Measurements from ENCODE around the gene ZNRF1. TPM values are rescaled to one million over a fixed set of nuclear protein-coding genes. Genes with fewer than 3 reads are reported as not detected.

The ZNRF1 gene
- total RNA-seq, 3 donors from 2014 or later: 12.8 to 27.5 (median 24.4) TPM

GRCh38 chr16:75029854-75030253, 31.0 kb downstream of the ZNRF1 start:
- Histone ChIP-seq H3K27ac (no peak overlapping the region), H3K9me3 (no peaks in the 10 kb centered on the region), H3K4me3 (no peak overlapping the region), H3K4me1 (no peaks in the 10 kb centered on the region), H3K36me3 (no peaks in the 10 kb centered on the region), H3K27me3 (no peaks in the 10 kb centered on the region)
- TF ChIP-seq POLR2AphosphoS5 (IDR thresholded peaks at IDR 0.05): no peak
- no peak for TF ChIP-seq CTCF (IDR thresholded peaks at IDR 0.05)
- no peak for TF ChIP-seq POLR2A (IDR thresholded peaks at IDR 0.05)
- DNase-seq (ENCODE audit: low spot score in 2 of 2): no peak
- intact Hi-C loops (cut with DNase I; ENCODE audit: low total_unique reads): no loop called here

- TF ChIP-seq POLR2AphosphoS5 (IDR thresholded peaks at IDR 0.05): no peak
- no peak for TF ChIP-seq POLR2A (IDR thresholded peaks at IDR 0.05)
- TF ChIP-seq CTCF (IDR thresholded peaks at IDR 0.05): no peak
- no peaks in the 10 kb centered on the region for H3K36me3 ChIP-seq
Observed at GRCh38 chr16:75032655-75033054, 33.8 kb downstream of the ZNRF1 start.

GRCh38 chr16:75035410-75035968, 36.7 kb downstream of the ZNRF1 start:
- no peaks in the 10 kb centered on the region for H3K27me3 ChIP-seq
- no peak for DNase-seq (ENCODE audit: low spot score in 2 of 2)
- no peak overlapping the region for H3K4me3 ChIP-seq
- H3K27ac ChIP-seq: no peak overlapping the region
- no peaks in the 10 kb centered on the region for H3K4me1 ChIP-seq
- H3K36me3 ChIP-seq: no peaks in the 10 kb centered on the region
- H3K9me3 ChIP-seq: peaks cover 13 to 14% of the 10 kb centered on the region in 2 donors
- intact Hi-C loops (cut with DNase I; ENCODE audit: low total_unique reads): no loop called here
- TF ChIP-seq CTCF (IDR thresholded peaks at IDR 0.05) (no peak), POLR2AphosphoS5 (IDR thresholded peaks at IDR 0.05) (no peak), POLR2A (IDR thresholded peaks at IDR 0.05) (no peak)

More at GRCh38 chr16:75032655-75033054, 33.8 kb downstream of the ZNRF1 start:
- no peak overlapping the region for H3K27ac ChIP-seq
- no peaks in the 10 kb centered on the region for H3K27me3 ChIP-seq
- intact Hi-C loops (cut with DNase I; ENCODE audit: low total_unique reads): no loop called here
- no peaks in the 10 kb centered on the region for H3K4me1 ChIP-seq
- no peak for DNase-seq (ENCODE audit: low spot score in 2 of 2)
- H3K4me3 ChIP-seq: no peak overlapping the region
- H3K9me3 ChIP-seq: peaks cover 0 to 4% of the 10 kb centered on the region in 2 donors

GRCh38 chr16:75038036-75038858, 39.4 kb downstream of the ZNRF1 start:
- TF ChIP-seq CTCF (IDR thresholded peaks at IDR 0.05) (no peak), POLR2A (IDR thresholded peaks at IDR 0.05) (no peak)
- Histone ChIP-seq H3K4me1 (peaks cover 0 to under 1% of the 10 kb centered on the region in 2 donors), H3K9me3 (peaks cover 13 to 14% of the 10 kb centered on the region in 2 donors), H3K36me3 (no peaks in the 10 kb centered on the region), H3K27me3 (no peaks in the 10 kb centered on the region), H3K4me3 (no peak overlapping the region), H3K27ac (no peak overlapping the region)
- intact Hi-C loops (cut with DNase I; ENCODE audit: low total_unique reads): no loop called here
- DNase-seq (ENCODE audit: low spot score in 2 of 2): no peak

- DNase-seq (ENCODE audit: low spot score in 2 of 2): no peak
- Histone ChIP-seq H3K4me1 (peaks cover 0 to 7% of the 10 kb centered on the region in 2 donors), H3K4me3 (no peak overlapping the region), H3K9me3 (peaks cover 13 to 14% of the 10 kb centered on the region in 2 donors), H3K27ac (no peak overlapping the region), H3K27me3 (no peaks in the 10 kb centered on the region), H3K36me3 (no peaks in the 10 kb centered on the region)
- no peak for TF ChIP-seq CTCF (IDR thresholded peaks at IDR 0.05)
- TF ChIP-seq POLR2AphosphoS5 (IDR thresholded peaks at IDR 0.05): no peak
- TF ChIP-seq POLR2A (IDR thresholded peaks at IDR 0.05): no peak
- intact Hi-C loops (cut with DNase I; ENCODE audit: low total_unique reads): no loop called here
Observed at GRCh38 chr16:75039941-75040340, 41.1 kb downstream of the ZNRF1 start.

Data from breast epithelium (tissue), 4 donors.